ENCODE data around the gene CDH4.

The CDH4 gene

DNA sequence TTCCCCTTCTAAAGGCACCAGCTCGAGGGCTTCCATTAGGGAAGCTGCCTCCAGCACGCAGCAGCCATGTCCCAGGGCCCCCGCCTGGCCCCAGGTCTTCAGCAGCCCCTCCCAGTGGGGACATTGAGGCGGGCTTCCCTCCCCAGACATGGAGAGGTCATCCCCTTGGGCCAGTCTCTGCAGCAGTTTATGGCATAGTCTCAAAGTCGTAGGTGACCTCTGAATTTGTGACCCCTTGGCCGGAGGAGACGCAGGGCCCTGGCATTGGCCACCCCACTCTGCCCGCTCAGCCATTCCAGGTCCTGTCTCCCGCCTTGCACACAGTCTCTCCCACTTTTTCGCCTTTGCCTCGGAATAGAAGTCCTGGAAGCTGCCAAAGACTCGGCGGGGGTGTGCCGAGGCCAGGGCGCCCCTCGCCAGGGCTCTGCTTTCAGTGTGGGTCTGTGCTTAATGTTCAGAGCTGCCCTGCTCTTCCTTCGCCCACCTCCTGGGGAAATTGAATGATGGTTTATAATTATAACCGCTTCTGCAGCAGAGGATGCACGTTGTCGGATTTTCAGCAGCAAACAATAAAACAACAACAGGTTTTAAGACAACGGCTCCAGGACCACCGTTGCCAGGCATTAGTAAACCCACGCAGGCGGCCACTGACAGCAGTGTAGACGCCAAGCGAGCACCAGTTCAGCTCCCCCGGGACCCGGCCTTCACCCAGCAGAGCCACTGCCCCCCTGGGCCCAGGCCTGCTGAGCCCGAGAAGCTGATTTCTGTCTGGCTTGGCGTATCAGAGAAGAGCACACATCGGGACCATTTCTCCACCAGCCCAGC, 626.6 kb downstream of the CDH4 start:
- no peaks in the 10 kb centered on the region for H3K36me3 ChIP-seq (ENCODE audit: control insufficient read depth, insufficient read depth, low read length)
- no peaks in the 10 kb centered on the region for H3K4me1 ChIP-seq (ENCODE audit: control insufficient read depth, insufficient read depth, low read length)
- H3K27me3 ChIP-seq (ENCODE audit: control insufficient read depth, insufficient read depth, low read length) = no peaks in the 10 kb centered on the region
- no peak overlapping the region for H3K4me3 ChIP-seq (ENCODE audit: low read length)
- no peak overlapping the region for H3K9ac ChIP-seq (ENCODE audit: low read length)
- H3K27ac ChIP-seq (ENCODE audit: low read depth, low read length) = no peak overlapping the region

DNA sequence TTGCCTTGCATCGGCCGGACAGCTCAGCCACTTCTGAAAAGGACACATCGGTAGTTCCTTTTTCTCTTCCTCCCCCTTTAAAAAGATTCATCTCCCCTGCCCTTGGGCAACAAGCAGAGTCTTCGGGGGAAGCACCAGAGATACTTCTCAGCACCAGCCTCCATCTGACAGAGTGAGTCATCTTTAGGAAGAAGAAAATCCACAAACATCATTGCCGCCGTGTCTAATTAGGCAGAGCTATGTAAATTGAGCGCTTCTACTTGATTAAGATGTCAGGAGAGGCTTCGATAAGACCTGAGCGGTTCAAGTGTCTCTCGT, 627.2 kb downstream of the CDH4 start:
- no peak overlapping the region for H3K27ac ChIP-seq (ENCODE audit: low read depth, low read length)
- no peaks in the 10 kb centered on the region for H3K4me1 ChIP-seq (ENCODE audit: control insufficient read depth, insufficient read depth, low read length)
- H3K36me3 ChIP-seq (ENCODE audit: control insufficient read depth, insufficient read depth, low read length) = no peaks in the 10 kb centered on the region
- no peak overlapping the region for H3K9ac ChIP-seq (ENCODE audit: low read length)
- no peaks in the 10 kb centered on the region for H3K27me3 ChIP-seq (ENCODE audit: control insufficient read depth, insufficient read depth, low read length)
- H3K4me3 ChIP-seq (ENCODE audit: low read length) = no peak overlapping the region

GRCh38 chr20:61879694-61880093, 627.6 kb downstream of the CDH4 start:
- Histone ChIP-seq H3K9ac (ENCODE audit: low read length) (no peak overlapping the region), H3K27ac (ENCODE audit: low read depth, low read length) (no peak overlapping the region), H3K4me3 (ENCODE audit: low read length) (no peak overlapping the region), H3K4me1 (ENCODE audit: control insufficient read depth, insufficient read depth, low read length) (no peaks in the 10 kb centered on the region), H3K27me3 (ENCODE audit: control insufficient read depth, insufficient read depth, low read length) (peaks cover under 1% of the 10 kb centered on the region), H3K36me3 (ENCODE audit: control insufficient read depth, insufficient read depth, low read length) (no peaks in the 10 kb centered on the region)

DNA sequence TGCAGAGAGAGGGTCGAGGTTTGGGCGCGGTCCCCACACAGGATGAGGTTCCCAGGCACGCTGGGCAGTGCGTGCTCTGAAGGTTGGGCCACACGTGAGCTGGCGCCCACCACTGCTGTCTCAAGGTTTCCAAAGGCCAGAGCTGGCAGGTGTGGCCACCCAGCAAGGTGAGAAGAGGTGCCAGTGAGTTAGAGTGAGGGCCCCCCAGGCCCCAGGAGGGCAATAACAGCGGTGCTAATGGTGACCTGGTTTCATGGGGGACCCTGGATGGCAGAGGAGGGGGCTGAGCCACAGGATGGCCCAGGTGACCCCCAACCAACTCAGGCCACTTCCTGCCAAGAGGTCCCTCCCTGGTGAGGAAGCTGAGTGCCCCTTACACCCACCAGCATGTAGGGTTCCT, 628.6 kb downstream of the CDH4 start:
- no peak overlapping the region for H3K27ac ChIP-seq (ENCODE audit: low read depth, low read length)
- peaks cover 5% of the 10 kb centered on the region for H3K27me3 ChIP-seq (ENCODE audit: control insufficient read depth, insufficient read depth, low read length)
- no peaks in the 10 kb centered on the region for H3K36me3 ChIP-seq (ENCODE audit: control insufficient read depth, insufficient read depth, low read length)
- no peaks in the 10 kb centered on the region for H3K4me1 ChIP-seq (ENCODE audit: control insufficient read depth, insufficient read depth, low read length)
- H3K4me3 ChIP-seq (ENCODE audit: low read length) = no peak overlapping the region
- no peak overlapping the region for H3K9ac ChIP-seq (ENCODE audit: low read length)

DNA sequence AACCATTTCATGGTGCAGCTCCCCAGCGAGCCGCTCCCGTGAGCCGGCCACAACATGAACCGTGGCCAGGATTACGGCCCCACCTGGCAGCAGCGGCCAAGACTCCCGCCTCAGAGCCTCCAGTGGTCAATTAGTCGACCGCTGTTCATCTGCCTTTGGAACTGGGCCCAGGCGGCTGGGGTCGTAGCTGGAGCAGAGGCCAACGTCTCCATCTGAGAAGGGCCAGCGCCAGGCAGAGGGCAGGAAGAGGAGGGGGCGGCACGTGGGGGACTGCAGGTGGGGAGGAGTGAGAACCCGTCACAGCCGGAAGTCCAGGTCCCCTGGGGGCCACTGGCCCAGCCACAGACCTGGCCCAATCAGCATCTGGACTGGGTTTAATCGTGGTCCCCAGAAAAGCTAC, 629.4 kb downstream of the CDH4 start:
- no peaks in the 10 kb centered on the region for H3K4me1 ChIP-seq (ENCODE audit: control insufficient read depth, insufficient read depth, low read length)
- H3K27me3 ChIP-seq (ENCODE audit: control insufficient read depth, insufficient read depth, low read length) = peaks cover 5% of the 10 kb centered on the region
- no peak overlapping the region for H3K27ac ChIP-seq (ENCODE audit: low read depth, low read length)
- H3K9ac ChIP-seq (ENCODE audit: low read length) = no peak overlapping the region
- H3K4me3 ChIP-seq (ENCODE audit: low read length) = no peak overlapping the region
- no peaks in the 10 kb centered on the region for H3K36me3 ChIP-seq (ENCODE audit: control insufficient read depth, insufficient read depth, low read length)

DNA sequence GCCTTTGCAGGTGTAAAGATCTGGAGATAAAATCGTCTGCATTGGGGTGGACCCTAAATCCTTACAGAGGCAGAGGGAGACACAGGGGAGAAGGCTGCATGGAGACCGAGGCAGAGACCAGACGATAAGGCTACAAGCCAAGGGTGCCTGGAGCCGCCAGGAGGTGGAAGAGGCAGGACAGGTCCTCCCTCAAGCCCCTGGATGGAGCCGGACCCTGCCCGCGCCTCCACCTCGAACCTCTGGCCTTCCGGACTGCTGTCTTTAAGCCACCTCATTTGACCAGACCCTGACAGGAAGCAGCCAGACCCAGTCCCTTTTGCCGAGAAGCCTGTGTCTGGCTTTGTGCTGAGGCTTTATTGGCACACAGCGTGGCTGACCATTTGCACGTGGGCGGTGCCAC, 629.8 kb downstream of the CDH4 start:
- H3K9ac ChIP-seq (ENCODE audit: low read length) = no peak overlapping the region
- H3K36me3 ChIP-seq (ENCODE audit: control insufficient read depth, insufficient read depth, low read length) = no peaks in the 10 kb centered on the region
- no peaks in the 10 kb centered on the region for H3K4me1 ChIP-seq (ENCODE audit: control insufficient read depth, insufficient read depth, low read length)
- H3K27ac ChIP-seq (ENCODE audit: low read depth, low read length) = no peak overlapping the region
- no peak overlapping the region for H3K4me3 ChIP-seq (ENCODE audit: low read length)
- peaks cover 5% of the 10 kb centered on the region for H3K27me3 ChIP-seq (ENCODE audit: control insufficient read depth, insufficient read depth, low read length)

DNA sequence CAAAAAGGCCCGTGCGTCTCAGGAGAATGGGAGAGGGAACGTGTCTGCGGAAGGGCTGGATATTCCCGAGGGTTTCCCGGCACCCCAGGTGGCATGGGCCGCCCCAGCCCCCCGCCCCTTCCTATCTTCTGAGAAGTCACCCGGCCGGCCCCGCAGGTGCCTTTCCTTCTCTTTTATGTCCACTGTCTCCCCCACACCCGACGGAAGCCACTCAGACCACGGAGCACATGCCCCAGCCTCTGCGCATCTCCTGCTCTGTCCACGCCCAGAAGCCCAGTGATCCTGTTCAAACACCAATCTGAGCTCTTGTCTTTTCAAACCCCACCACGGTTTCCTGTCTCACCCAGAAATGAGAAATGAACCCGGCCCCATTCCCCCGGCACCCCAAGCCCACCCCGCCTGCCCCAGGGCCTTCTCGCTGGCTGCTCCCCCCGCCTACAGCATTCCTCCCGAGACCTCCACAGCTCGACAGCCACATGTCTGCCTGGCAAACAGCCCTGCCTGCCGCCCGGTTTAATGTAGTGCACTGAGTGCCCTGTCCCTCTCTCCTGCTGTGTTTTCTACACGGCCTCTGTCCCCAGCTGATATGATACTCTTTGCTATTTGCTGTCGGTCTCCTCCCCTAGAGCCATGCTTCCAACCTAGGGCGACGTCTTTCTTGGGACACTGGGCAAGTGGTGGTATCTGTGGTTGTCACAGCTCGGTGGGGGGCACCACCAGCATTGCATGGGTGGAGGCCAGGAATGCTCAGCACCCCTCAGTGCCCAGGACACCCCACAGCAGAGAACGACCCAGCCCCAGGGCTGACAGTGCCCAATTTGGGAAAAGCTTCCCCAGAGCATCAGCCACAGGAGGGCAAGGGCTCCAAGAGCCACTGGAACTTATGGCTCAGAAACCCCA, 630.9 kb downstream of the CDH4 start:
- Histone ChIP-seq H3K36me3 (ENCODE audit: control insufficient read depth, insufficient read depth, low read length) (no peaks in the 10 kb centered on the region), H3K4me3 (ENCODE audit: low read length) (no peak overlapping the region), H3K9ac (ENCODE audit: low read length) (no peak overlapping the region), H3K27ac (ENCODE audit: low read depth, low read length) (no peak overlapping the region), H3K27me3 (ENCODE audit: control insufficient read depth, insufficient read depth, low read length) (peaks cover 5% of the 10 kb centered on the region), H3K4me1 (ENCODE audit: control insufficient read depth, insufficient read depth, low read length) (no peaks in the 10 kb centered on the region)

GRCh38 chr20:61883857-61884393, 631.9 kb downstream of the CDH4 start:
- H3K27ac ChIP-seq (ENCODE audit: low read depth, low read length) = no peak overlapping the region
- H3K36me3 ChIP-seq (ENCODE audit: control insufficient read depth, insufficient read depth, low read length) = no peaks in the 10 kb centered on the region
- H3K4me1 ChIP-seq (ENCODE audit: control insufficient read depth, insufficient read depth, low read length) = no peaks in the 10 kb centered on the region
- no peak overlapping the region for H3K4me3 ChIP-seq (ENCODE audit: low read length)
- no peak overlapping the region for H3K9ac ChIP-seq (ENCODE audit: low read length)
- H3K27me3 ChIP-seq (ENCODE audit: control insufficient read depth, insufficient read depth, low read length) = peaks cover 5% of the 10 kb centered on the region

GRCh38 chr20:61884571-61885389, 632.7 kb downstream of the CDH4 start:
- peaks cover 5% of the 10 kb centered on the region for H3K27me3 ChIP-seq (ENCODE audit: control insufficient read depth, insufficient read depth, low read length)

GRCh38 chr20:61885759-61886715, 634.0 kb downstream of the CDH4 start:
- H3K27me3 ChIP-seq (ENCODE audit: control insufficient read depth, insufficient read depth, low read length) = peaks cover 5% of the 10 kb centered on the region
- H3K36me3 ChIP-seq (ENCODE audit: control insufficient read depth, insufficient read depth, low read length) = no peaks in the 10 kb centered on the region
- no peak overlapping the region for H3K27ac ChIP-seq (ENCODE audit: low read depth, low read length)
- no peaks in the 10 kb centered on the region for H3K4me1 ChIP-seq (ENCODE audit: control insufficient read depth, insufficient read depth, low read length)
- H3K4me3 ChIP-seq (ENCODE audit: low read length) = no peak overlapping the region
- no peak overlapping the region for H3K9ac ChIP-seq (ENCODE audit: low read length)

More at GRCh38 chr20:61884571-61885389, 632.7 kb downstream of the CDH4 start:
- Histone ChIP-seq H3K36me3 (ENCODE audit: control insufficient read depth, insufficient read depth, low read length) (no peaks in the 10 kb centered on the region), H3K27ac (ENCODE audit: low read depth, low read length) (no peak overlapping the region), H3K4me3 (ENCODE audit: low read length) (no peak overlapping the region), H3K4me1 (ENCODE audit: control insufficient read depth, insufficient read depth, low read length) (no peaks in the 10 kb centered on the region), H3K9ac (ENCODE audit: low read length) (no peak overlapping the region)
